ENCODE measurements around the gene ALOX5. TPM values are rescaled to one million over a fixed set of nuclear protein-coding genes. Genes with fewer than 3 reads are reported as not detected.

ALOX5 gene
- total and polyA plus RNA-seq, 2 experiments from 2014 or later = 3.7 to 5.4 TPM

- Histone ChIP-seq H3K4me1 (ENCODE audit: insufficient read depth) (no peaks in the 10 kb centered on the region), H3K27me3 (ENCODE audit: insufficient read depth) (no peaks in the 10 kb centered on the region), H3K4me3 (no peak overlapping the region), H3F3A (replicated peaks; ENCODE audit: low read depth) (no peaks in the 10 kb centered on the region), H3K4me2 (no peak overlapping the region), H2AFZ (no peak overlapping the region), H3K9me2 (ENCODE audit: insufficient read depth) (no peaks in the 10 kb centered on the region), H3K36me3 (ENCODE audit: insufficient read depth) (no peaks in the 10 kb centered on the region), H3K79me2 (replicated peaks; ENCODE audit: insufficient read depth) (no peaks in the 10 kb centered on the region), H4K20me1 (replicated peaks; ENCODE audit: insufficient read depth) (no peaks in the 10 kb centered on the region), H3K27ac (ENCODE audit: low read depth) (no peak overlapping the region)
- TF ChIP-seq JUNB (IDR thresholded peaks at IDR 0.05; ENCODE audit: unreplicated experiment) (no peak), ZNF114 (CRISPR knock-in tag; IDR thresholded peaks at IDR 0.05) (no peak), CREB1 (CRISPR knock-in tag; IDR thresholded peaks at IDR 0.05; ENCODE audit: low read depth) (no peak), ZNF331 (CRISPR knock-in tag; IDR thresholded peaks at IDR 0.05; ENCODE audit: low read depth) (no peak), EZH2phosphoT487 (IDR thresholded peaks at IDR 0.05; ENCODE audit: unreplicated experiment) (no peak)
- TF ChIP-seq, protein P1, sequence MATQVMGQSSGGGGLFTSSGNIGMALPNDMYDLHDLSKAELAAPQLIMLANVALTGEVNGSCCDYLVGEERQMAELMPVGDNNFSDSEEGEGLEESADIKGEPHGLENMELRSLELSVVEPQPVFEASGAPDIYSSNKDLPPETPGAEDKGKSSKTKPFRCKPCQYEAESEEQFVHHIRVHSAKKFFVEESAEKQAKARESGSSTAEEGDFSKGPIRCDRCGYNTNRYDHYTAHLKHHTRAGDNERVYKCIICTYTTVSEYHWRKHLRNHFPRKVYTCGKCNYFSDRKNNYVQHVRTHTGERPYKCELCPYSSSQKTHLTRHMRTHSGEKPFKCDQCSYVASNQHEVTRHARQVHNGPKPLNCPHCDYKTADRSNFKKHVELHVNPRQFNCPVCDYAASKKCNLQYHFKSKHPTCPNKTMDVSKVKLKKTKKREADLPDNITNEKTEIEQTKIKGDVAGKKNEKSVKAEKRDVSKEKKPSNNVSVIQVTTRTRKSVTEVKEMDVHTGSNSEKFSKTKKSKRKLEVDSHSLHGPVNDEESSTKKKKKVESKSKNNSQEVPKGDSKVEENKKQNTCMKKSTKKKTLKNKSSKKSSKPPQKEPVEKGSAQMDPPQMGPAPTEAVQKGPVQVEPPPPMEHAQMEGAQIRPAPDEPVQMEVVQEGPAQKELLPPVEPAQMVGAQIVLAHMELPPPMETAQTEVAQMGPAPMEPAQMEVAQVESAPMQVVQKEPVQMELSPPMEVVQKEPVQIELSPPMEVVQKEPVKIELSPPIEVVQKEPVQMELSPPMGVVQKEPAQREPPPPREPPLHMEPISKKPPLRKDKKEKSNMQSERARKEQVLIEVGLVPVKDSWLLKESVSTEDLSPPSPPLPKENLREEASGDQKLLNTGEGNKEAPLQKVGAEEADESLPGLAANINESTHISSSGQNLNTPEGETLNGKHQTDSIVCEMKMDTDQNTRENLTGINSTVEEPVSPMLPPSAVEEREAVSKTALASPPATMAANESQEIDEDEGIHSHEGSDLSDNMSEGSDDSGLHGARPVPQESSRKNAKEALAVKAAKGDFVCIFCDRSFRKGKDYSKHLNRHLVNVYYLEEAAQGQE (IDR thresholded peaks at IDR 0.05; ENCODE audit: unreplicated experiment) = no peak
- TF ChIP-seq, protein P2, sequence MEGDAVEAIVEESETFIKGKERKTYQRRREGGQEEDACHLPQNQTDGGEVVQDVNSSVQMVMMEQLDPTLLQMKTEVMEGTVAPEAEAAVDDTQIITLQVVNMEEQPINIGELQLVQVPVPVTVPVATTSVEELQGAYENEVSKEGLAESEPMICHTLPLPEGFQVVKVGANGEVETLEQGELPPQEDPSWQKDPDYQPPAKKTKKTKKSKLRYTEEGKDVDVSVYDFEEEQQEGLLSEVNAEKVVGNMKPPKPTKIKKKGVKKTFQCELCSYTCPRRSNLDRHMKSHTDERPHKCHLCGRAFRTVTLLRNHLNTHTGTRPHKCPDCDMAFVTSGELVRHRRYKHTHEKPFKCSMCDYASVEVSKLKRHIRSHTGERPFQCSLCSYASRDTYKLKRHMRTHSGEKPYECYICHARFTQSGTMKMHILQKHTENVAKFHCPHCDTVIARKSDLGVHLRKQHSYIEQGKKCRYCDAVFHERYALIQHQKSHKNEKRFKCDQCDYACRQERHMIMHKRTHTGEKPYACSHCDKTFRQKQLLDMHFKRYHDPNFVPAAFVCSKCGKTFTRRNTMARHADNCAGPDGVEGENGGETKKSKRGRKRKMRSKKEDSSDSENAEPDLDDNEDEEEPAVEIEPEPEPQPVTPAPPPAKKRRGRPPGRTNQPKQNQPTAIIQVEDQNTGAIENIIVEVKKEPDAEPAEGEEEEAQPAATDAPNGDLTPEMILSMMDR (conservative IDR thresholded peaks at IDR 0.05; ENCODE audit: low read depth in 2 of 2) = peak; percentile 39 to 74
- Mint-ChIP-seq H3K9me3 (peaks cover 5% of the 10 kb centered on the region; the same call in 1 of the 3 replicates), H3K4me3 (no peak overlapping the region), H3K4me1 (peaks cover 5% of the 10 kb centered on the region), H3K27me3 (ENCODE audit: insufficient read depth, low read depth, poor library complexity) (peaks cover 4% of the 10 kb centered on the region), H3K27ac (no peak overlapping the region), H3K36me3 (ENCODE audit: low read depth) (peaks cover 5% of the 10 kb centered on the region)
- DNase-seq (ENCODE audit: low spot score) = peak; percentile 62
- ATAC-seq = peak; percentile 93
These were observed 68.6 kb downstream of the ALOX5 start for GRCh38 chr10:45442662-45443061.

DNA sequence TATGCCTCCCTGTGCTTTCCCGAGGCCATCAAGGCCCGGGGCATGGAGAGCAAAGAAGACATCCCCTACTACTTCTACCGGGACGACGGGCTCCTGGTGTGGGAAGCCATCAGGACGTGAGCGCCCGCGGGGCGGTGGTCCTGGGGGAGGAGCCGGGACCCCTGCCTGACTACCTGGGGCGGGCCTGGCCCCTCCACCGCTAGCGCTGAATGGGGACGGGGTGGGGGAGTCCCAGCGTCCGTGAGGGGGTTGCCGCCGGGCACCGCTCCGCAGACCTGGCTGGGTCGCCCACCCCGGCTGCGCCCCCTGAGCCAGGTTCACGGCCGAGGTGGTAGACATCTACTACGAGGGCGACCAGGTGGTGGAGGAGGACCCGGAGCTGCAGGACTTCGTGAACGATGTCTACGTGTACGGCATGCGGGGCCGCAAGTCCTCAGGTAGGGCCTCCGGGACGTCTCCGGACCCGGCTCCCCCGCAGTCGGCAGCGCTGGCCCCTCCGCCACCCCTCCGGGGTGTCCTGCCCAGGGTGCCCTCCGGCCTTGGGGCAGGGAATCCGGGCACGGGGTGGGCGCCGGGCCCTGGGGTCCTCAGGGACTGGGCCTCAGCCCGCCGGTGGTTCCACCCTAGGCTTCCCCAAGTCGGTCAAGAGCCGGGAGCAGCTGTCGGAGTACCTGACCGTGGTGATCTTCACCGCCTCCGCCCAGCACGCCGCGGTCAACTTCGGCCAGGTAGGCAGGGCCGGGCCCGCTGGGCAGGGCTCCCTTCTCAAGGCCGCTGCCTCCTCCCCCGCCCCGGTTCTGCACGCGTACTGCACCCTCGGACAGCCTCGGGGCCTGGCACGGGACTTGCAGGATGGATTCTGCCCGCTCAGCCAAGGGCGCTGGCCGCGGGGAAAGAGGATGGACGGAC, 69.3 kb downstream of the ALOX5 start:
- no peaks in the 10 kb centered on the region for H3K36me3 ChIP-seq (ENCODE audit: insufficient read depth)
- Mint-ChIP-seq H3K36me3 (ENCODE audit: low read depth) (no peaks in the 10 kb centered on the region; the same call in 2 of the 3 replicates), H3K4me1 (peaks cover 5% of the 10 kb centered on the region), H3K9me3 (no peaks in the 10 kb centered on the region), H3K4me3 (no peak overlapping the region), H3K27me3 (ENCODE audit: insufficient read depth, low read depth, poor library complexity) (peaks cover under 1% of the 10 kb centered on the region), H3K27ac (no peak overlapping the region)
- H4K20me1 ChIP-seq (replicated peaks; ENCODE audit: insufficient read depth) = no peaks in the 10 kb centered on the region
- H3K27me3 ChIP-seq (ENCODE audit: insufficient read depth) = no peaks in the 10 kb centered on the region
- H3K79me2 ChIP-seq (replicated peaks; ENCODE audit: insufficient read depth) = no peaks in the 10 kb centered on the region
- no peaks in the 10 kb centered on the region for H3F3A ChIP-seq (replicated peaks; ENCODE audit: low read depth)
- no peak overlapping the region for H3K4me3 ChIP-seq
- H3K27ac ChIP-seq (ENCODE audit: low read depth) = no peak overlapping the region
- no peaks in the 10 kb centered on the region for H3K9me2 ChIP-seq (ENCODE audit: insufficient read depth)
- DNase-seq (ENCODE audit: low spot score) (no peak), ATAC-seq (no peak)
- H3K4me2 ChIP-seq = no peak overlapping the region
- H2AFZ ChIP-seq = no peak overlapping the region
- H3K4me1 ChIP-seq (ENCODE audit: insufficient read depth) = no peaks in the 10 kb centered on the region
- no peak for TF ChIP-seq POLR2AphosphoS5 (IDR thresholded peaks at IDR 0.05; ENCODE audit: low read depth)
- TF ChIP-seq ETS1 (IDR thresholded peaks at IDR 0.05) = no peak
- no peak for TF ChIP-seq NANOG (IDR thresholded peaks at IDR 0.05; ENCODE audit: borderline replicate concordance)
- TF ChIP-seq, protein P2 (conservative IDR thresholded peaks at IDR 0.05; ENCODE audit: low read depth in 2 of 2) = no peak
- TF ChIP-seq CREB1 (CRISPR knock-in tag; IDR thresholded peaks at IDR 0.05; ENCODE audit: low read depth) = no peak
- TF ChIP-seq EZH2phosphoT487 (IDR thresholded peaks at IDR 0.05; ENCODE audit: unreplicated experiment) = no peak

Measured in GM23338 (cell line).